HepG2 (cell line): ENCODE data around the gene OTOG. TPM values are rescaled to one million over a fixed set of nuclear protein-coding genes. Genes with fewer than 3 reads are reported as not detected.

Source experiments
- ATAC-seq: fragments of 200-7000 bp; cut with Tn5 transposase; 3 replicates; pipeline ENCODE4 v1.9.1; 2020; ENCODE audit warnings: mild to moderate bottlenecking, moderate library complexity
- BruUV-seq: library from RNA; stranded (reverse); fragments of 400-500 nt; replicated peaks from 2 replicates; lab custom pipeline; 2021; lab: Mats Ljungman, UMichigan
- CTCF ChIA-PET: fragments of 300-600 bp; formaldehyde crosslinking; extraction: SDS; loops from one replicate; lab custom pipeline; 2021; ENCODE audit warnings: low total read pairs, inconsistent platforms, low intra/inter-chr PET ratio; lab: Yijun Ruan, JAX
- POLR2A ChIA-PET: fragments of 350-600 bp; sonication (Branson Sonifier 250); formaldehyde crosslinking; loops from one replicate; lab custom pipeline; 2020; ENCODE audit warnings: antibody characterized with exemption, inconsistent platforms; lab: Yijun Ruan, JAX
- DNase-seq: peaks from one replicate; pipeline ENCODE4 v3.0.0-alpha.2; 2015; ENCODE audit warnings: low spot score
- FAIRE-seq: peaks from 3 replicates; lab custom pipeline; 2011; peaks lifted over from hg19 to GRCh38; lab: Jason Lieb, UNC
- H2AFZ ChIP-seq: one replicate; pipeline ENCODE4 v1.6.1; 2011; ENCODE audit warnings: low read length, inconsistent platforms
- H3K27ac ChIP-seq: fragments of 300-600 bp; 3 replicates; pipeline ENCODE4 v1.8.0; 2011; ENCODE audit warnings: mixed run types, mild to moderate bottlenecking, mixed read lengths, low read length, inconsistent platforms; ENCODE audit not compliant: insufficient read depth; ENCODE audit errors: extremely low read length
- H3K27me3 ChIP-seq, 2 experiments: fragments of 200-600 bp in 1 of 2; 2 replicates in 1 of 2; 3 replicates in 1 of 2; pipeline versions ENCODE4 v1.6.0 to v1.8.0; 2011; ENCODE audit warnings: low read length in 2 of 2, mild to moderate bottlenecking in 2 of 2, moderate library complexity in 2 of 2, inconsistent platforms in 1 of 2; ENCODE audit not compliant: insufficient read depth in 2 of 2, control insufficient read depth in 1 of 2
- H3K36me3 ChIP-seq, 2 experiments: fragments of 200-600 bp in 1 of 2; replicated peaks in 1 of 2; 2 replicates in 1 of 2; 3 replicates in 1 of 2; pipeline versions ENCODE4 v1.5.1 to v1.8.0; 2011; ENCODE audit warnings: low read length in 2 of 2, inconsistent platforms in 1 of 2; ENCODE audit not compliant: insufficient read depth in 2 of 2, control insufficient read depth in 1 of 2
- H3K4me1 ChIP-seq: 2 replicates; pipeline ENCODE4 v1.5.1; 2012; ENCODE audit warnings: low read length, inconsistent platforms; ENCODE audit not compliant: insufficient read depth
- H3K4me2 ChIP-seq: 2 replicates; pipeline ENCODE4 v1.6.0; 2011; ENCODE audit warnings: low read depth, low read length, inconsistent platforms
- H3K4me3 ChIP-seq, 3 experiments: fragments of 200-600 bp in 1 of 3; sonication (generic), shearing (Covaris generic) in 1 of 3; replicated peaks in 1 of 3; 2 replicates each; pipeline ENCODE4 v1.5.1; 2011 to 2016; ENCODE audit warnings: low read length in 3 of 3, inconsistent platforms in 2 of 3, low read depth in 2 of 3, mild to moderate bottlenecking in 2 of 3, control low read depth in 1 of 3, mixed read lengths in 1 of 3; ENCODE audit not compliant: insufficient read depth in 1 of 3
- H3K79me2 ChIP-seq: one replicate; pipeline ENCODE4 v1.6.1; 2011; ENCODE audit warnings: low read length, inconsistent platforms; ENCODE audit not compliant: insufficient read depth
- H3K9ac ChIP-seq: 2 replicates; pipeline ENCODE4 v1.6.0; 2011; ENCODE audit warnings: mild to moderate bottlenecking, low read depth, low read length, inconsistent platforms; ENCODE audit not compliant: insufficient read depth
- H3K9me3 ChIP-seq: 2 replicates; pipeline ENCODE4 v1.5.1; 2012; ENCODE audit warnings: mild to moderate bottlenecking, low read length
- H4K20me1 ChIP-seq: 2 replicates; pipeline ENCODE4 v1.6.0; 2011; ENCODE audit warnings: inconsistent platforms, mild to moderate bottlenecking, low read length, moderate library complexity; ENCODE audit not compliant: insufficient read depth
- ETV6 ChIP-seq: sonication (generic); formaldehyde crosslinking; conservative IDR thresholded peaks from 2 replicates; pipeline ENCODE4 v1.4.0; 2020; ENCODE audit warnings: missing genetic modification reagents
- HOXA7 ChIP-seq: sonication (generic); formaldehyde crosslinking; IDR thresholded peaks from 2 replicates; pipeline ENCODE4 v1.8.1; 2022; ENCODE audit warnings: mild to moderate bottlenecking, missing genetic modification reagents, moderate library complexity
- SKIL ChIP-seq: sonication (generic); formaldehyde crosslinking; IDR thresholded peaks from 2 replicates; pipeline ENCODE4 v1.8.0; 2022; ENCODE audit warnings: missing genetic modification reagents, mild to moderate bottlenecking, moderate library complexity, borderline replicate concordance
- TEAD3 ChIP-seq: optimal IDR thresholded peaks from 2 replicates; pipeline ENCODE3; 2016; ENCODE audit warnings: borderline replicate concordance
- ZNF775 ChIP-seq: sonication (generic); formaldehyde crosslinking; IDR thresholded peaks from 2 replicates; pipeline ENCODE4 v1.4.0; 2020; ENCODE audit warnings: missing genetic modification reagents, mild to moderate bottlenecking, moderate library complexity, borderline replicate concordance
- WGBS: methylation state at CpG from one replicate; pipeline ENCODE4 v1.1.6; 2017; ENCODE audit warnings: low lambda C conversion rate; 5-methylcytosine and 5-hydroxymethylcytosine counted together
- in situ Hi-C: cut with HindIII; loops from 2 replicates; pipeline ENCODE4 v1.10.0; 2017; ENCODE audit warnings: low pct_unique_long_range_greater_than_20kb; ENCODE audit not compliant: extremely low pct_ligation_motif_present
- intact Hi-C: fragments of 100-400 bp; cut with micrococcal nuclease; formaldehyde crosslinking; loops from one replicate; pipeline ENCODE4 v1.10.0; 2022; ENCODE audit not compliant: unreplicated experiment
- polyA plus RNA-seq, 8 experiments: library from polyadenylated mRNA; depleted of rRNA in 3 of 8; stranded (reverse) in 7 of 8; unstranded in 1 of 8; fragments of >200 nt; fragmentation: Illumina TruSeq in 4 of 8; extraction: Trizol in 4 of 8; gene quantifications; 2 replicates each; pipeline versions ENCODE4 v1.2.1 to v1.2.3, GENCODE V29; 2011 to 2016; ENCODE audit warnings: low read depth in 4 of 8, missing spikeins in 1 of 8, mixed read lengths in 1 of 8; ENCODE audit not compliant: insufficient read depth in 1 of 8
- total RNA-seq, 5 experiments: library from RNA; depleted of rRNA; stranded (reverse); fragments of >200 nt; fragmentation: Illumina TruSeq; extraction: Trizol; gene quantifications; 2 replicates each; pipeline ENCODE4 v1.2.3, GENCODE V29; 2016; ENCODE audit warnings: low read depth in 1 of 5
- TF ChIP-seq, protein P1 (sequence below): sonication (generic); formaldehyde crosslinking; IDR thresholded peaks from 2 replicates; pipeline ENCODE4 v1.5.1; 2020; ENCODE audit warnings: missing genetic modification reagents, mild to moderate bottlenecking, borderline replicate concordance
- TF ChIP-seq, protein P2 (sequence below): sonication (generic); formaldehyde crosslinking; IDR thresholded peaks from 2 replicates; pipeline ENCODE4 v1.4.0; 2020; ENCODE audit warnings: missing genetic modification reagents, borderline replicate concordance
- TF ChIP-seq, protein P3 (sequence below): sonication (generic); formaldehyde crosslinking; IDR thresholded peaks from 2 replicates; pipeline ENCODE4 v1.4.0; 2020; ENCODE audit warnings: missing genetic modification reagents
- TF ChIP-seq, protein P4 (sequence below): sonication (generic); formaldehyde crosslinking; IDR thresholded peaks from 2 replicates; pipeline ENCODE4 v1.4.0; 2020; ENCODE audit warnings: low read depth, mild to moderate bottlenecking, missing genetic modification reagents

Gene OTOG
- total and polyA plus RNA-seq, 2 of the 13 experiments (the other 11 are each of a cell fraction or from before 2014, with no cell fraction given) = not detected

GRCh38 chr11:17507773-17508172 is 39.3 kb upstream of the OTOG start (continued):
- TF ChIP-seq SKIL (no peak), HOXA7 (CRISPR knock-in tag) (no peak)
- TF ChIP-seq, protein P1, sequence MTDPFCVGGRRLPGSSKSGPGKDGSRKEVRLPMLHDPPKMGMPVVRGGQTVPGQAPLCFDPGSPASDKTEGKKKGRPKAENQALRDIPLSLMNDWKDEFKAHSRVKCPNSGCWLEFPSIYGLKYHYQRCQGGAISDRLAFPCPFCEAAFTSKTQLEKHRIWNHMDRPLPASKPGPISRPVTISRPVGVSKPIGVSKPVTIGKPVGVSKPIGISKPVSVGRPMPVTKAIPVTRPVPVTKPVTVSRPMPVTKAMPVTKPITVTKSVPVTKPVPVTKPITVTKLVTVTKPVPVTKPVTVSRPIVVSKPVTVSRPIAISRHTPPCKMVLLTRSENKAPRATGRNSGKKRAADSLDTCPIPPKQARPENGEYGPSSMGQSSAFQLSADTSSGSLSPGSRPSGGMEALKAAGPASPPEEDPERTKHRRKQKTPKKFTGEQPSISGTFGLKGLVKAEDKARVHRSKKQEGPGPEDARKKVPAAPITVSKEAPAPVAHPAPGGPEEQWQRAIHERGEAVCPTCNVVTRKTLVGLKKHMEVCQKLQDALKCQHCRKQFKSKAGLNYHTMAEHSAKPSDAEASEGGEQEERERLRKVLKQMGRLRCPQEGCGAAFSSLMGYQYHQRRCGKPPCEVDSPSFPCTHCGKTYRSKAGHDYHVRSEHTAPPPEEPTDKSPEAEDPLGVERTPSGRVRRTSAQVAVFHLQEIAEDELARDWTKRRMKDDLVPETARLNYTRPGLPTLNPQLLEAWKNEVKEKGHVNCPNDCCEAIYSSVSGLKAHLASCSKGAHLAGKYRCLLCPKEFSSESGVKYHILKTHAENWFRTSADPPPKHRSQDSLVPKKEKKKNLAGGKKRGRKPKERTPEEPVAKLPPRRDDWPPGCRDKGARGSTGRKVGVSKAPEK = no peak

- ATAC-seq = no peak
- Histone ChIP-seq H4K20me1 (no peaks in the 10 kb centered on the region), H3K27ac (no peak overlapping the region), H3K4me2 (no peak overlapping the region), H3K9me3 (no peaks in the 10 kb centered on the region), H3K9ac (no peak overlapping the region), H2AFZ (no peak overlapping the region), H3K36me3 (no peaks in the 10 kb centered on the region), H3K27me3 (no peaks in the 10 kb centered on the region; a peak in 2 of 5 replicates), H3K4me3 (no peak overlapping the region), H3K4me1 (no peaks in the 10 kb centered on the region), H3K79me2 (no peaks in the 10 kb centered on the region)
- ChIA-PET CTCF (no interaction called here), POLR2A (no interaction called here)
- no peak for FAIRE-seq
- DNase-seq = no peak
- 13% methylated on average over 3 of the region's 3 CpGs for WGBS
- intact Hi-C loops (loop anchor here (10.0 kb wide), 1 partner anchor 274 kb away; no protein-coding TSS in a partner anchor), in situ Hi-C loops (loop anchor here (5.0 to 25.0 kb wide), 2 partner anchors 126 to 271 kb away; no protein-coding TSS in a partner anchor)
- no TSS peak for BruUV-seq
- TF ChIP-seq TEAD3 (CRISPR knock-in tag) (no peak), ZNF775 (CRISPR knock-in tag) (no peak), ETV6 (CRISPR knock-in tag) (no peak)
- TF ChIP-seq, protein P2, sequence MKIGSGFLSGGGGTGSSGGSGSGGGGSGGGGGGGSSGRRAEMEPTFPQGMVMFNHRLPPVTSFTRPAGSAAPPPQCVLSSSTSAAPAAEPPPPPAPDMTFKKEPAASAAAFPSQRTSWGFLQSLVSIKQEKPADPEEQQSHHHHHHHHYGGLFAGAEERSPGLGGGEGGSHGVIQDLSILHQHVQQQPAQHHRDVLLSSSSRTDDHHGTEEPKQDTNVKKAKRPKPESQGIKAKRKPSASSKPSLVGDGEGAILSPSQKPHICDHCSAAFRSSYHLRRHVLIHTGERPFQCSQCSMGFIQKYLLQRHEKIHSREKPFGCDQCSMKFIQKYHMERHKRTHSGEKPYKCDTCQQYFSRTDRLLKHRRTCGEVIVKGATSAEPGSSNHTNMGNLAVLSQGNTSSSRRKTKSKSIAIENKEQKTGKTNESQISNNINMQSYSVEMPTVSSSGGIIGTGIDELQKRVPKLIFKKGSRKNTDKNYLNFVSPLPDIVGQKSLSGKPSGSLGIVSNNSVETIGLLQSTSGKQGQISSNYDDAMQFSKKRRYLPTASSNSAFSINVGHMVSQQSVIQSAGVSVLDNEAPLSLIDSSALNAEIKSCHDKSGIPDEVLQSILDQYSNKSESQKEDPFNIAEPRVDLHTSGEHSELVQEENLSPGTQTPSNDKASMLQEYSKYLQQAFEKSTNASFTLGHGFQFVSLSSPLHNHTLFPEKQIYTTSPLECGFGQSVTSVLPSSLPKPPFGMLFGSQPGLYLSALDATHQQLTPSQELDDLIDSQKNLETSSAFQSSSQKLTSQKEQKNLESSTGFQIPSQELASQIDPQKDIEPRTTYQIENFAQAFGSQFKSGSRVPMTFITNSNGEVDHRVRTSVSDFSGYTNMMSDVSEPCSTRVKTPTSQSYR (CRISPR knock-in tag) = no peak
- TF ChIP-seq, protein P3, sequence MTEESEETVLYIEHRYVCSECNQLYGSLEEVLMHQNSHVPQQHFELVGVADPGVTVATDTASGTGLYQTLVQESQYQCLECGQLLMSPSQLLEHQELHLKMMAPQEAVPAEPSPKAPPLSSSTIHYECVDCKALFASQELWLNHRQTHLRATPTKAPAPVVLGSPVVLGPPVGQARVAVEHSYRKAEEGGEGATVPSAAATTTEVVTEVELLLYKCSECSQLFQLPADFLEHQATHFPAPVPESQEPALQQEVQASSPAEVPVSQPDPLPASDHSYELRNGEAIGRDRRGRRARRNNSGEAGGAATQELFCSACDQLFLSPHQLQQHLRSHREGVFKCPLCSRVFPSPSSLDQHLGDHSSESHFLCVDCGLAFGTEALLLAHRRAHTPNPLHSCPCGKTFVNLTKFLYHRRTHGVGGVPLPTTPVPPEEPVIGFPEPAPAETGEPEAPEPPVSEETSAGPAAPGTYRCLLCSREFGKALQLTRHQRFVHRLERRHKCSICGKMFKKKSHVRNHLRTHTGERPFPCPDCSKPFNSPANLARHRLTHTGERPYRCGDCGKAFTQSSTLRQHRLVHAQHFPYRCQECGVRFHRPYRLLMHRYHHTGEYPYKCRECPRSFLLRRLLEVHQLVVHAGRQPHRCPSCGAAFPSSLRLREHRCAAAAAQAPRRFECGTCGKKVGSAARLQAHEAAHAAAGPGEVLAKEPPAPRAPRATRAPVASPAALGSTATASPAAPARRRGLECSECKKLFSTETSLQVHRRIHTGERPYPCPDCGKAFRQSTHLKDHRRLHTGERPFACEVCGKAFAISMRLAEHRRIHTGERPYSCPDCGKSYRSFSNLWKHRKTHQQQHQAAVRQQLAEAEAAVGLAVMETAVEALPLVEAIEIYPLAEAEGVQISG (CRISPR knock-in tag) = no peak
- TF ChIP-seq, protein P4, sequence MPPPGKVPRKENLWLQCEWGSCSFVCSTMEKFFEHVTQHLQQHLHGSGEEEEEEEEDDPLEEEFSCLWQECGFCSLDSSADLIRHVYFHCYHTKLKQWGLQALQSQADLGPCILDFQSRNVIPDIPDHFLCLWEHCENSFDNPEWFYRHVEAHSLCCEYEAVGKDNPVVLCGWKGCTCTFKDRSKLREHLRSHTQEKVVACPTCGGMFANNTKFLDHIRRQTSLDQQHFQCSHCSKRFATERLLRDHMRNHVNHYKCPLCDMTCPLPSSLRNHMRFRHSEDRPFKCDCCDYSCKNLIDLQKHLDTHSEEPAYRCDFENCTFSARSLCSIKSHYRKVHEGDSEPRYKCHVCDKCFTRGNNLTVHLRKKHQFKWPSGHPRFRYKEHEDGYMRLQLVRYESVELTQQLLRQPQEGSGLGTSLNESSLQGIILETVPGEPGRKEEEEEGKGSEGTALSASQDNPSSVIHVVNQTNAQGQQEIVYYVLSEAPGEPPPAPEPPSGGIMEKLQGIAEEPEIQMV (CRISPR knock-in tag) = no peak
These were observed 38.8 kb upstream of the OTOG start for GRCh38 chr11:17508306-17508705.
